ENCODE data around the gene INHA.

DNA sequence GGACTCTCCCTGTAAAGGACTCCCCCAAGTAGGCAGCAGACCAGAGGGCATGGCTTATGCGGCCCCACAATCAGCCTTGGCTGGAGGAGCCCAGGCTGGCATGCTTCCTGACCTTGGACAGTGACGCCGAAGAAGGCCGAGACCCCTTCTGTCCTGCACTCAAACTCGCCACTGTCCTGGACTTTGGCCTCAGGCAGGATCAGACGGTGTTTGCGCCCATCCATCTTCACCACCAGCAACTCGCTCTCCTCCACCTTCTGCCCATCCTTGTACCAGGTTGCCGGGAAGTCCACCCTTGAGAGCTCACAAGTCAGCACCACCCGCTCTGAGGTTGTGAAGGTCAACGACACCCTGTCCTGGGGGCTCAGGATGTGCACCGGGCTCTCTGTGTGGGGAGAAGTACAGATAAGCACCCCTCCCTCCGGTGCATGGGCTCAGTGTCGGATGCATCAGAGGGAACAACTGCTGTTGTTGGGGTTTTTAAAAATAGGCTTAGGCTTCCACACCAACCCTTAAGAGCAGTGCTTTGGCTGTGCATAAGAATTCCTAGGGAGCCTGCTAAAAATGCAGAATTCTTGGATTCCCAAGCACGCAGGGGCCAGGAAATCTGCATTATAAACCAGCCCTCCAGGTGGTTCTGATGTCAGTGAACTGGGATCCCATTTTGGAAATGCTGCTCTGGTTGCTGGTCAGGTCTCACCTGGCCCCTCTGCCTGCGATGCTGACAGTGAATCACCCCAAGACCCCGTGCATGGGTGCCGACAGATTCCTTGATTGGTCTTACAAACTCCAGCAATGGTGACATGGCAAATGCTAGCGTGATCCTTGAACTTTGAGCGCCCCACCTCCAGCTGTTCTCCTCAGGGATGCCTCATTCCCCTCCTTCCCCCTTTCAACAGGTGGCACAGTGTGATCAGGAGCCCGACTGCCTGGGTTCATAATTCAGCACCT is 6.7 kb upstream of the INHA start:
- TF ChIP-seq POLR2A (IDR thresholded peaks at IDR 0.05): no peak
- TF ChIP-seq, protein P1, sequence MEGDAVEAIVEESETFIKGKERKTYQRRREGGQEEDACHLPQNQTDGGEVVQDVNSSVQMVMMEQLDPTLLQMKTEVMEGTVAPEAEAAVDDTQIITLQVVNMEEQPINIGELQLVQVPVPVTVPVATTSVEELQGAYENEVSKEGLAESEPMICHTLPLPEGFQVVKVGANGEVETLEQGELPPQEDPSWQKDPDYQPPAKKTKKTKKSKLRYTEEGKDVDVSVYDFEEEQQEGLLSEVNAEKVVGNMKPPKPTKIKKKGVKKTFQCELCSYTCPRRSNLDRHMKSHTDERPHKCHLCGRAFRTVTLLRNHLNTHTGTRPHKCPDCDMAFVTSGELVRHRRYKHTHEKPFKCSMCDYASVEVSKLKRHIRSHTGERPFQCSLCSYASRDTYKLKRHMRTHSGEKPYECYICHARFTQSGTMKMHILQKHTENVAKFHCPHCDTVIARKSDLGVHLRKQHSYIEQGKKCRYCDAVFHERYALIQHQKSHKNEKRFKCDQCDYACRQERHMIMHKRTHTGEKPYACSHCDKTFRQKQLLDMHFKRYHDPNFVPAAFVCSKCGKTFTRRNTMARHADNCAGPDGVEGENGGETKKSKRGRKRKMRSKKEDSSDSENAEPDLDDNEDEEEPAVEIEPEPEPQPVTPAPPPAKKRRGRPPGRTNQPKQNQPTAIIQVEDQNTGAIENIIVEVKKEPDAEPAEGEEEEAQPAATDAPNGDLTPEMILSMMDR (IDR thresholded peaks at IDR 0.05): no peak
